HG03025 (cell line): Measurements from ENCODE around the gene UBR2.

Experiments used
- ATAC-seq: cut with Tn5 transposase; IDR thresholded peaks from one replicate; pipeline ENCODE4 v1.9.1; 2021; ENCODE audit warnings: mild to moderate bottlenecking, moderate library complexity; ENCODE audit not compliant: unreplicated experiment, low FRiP score

Gene UBR2

DNA sequence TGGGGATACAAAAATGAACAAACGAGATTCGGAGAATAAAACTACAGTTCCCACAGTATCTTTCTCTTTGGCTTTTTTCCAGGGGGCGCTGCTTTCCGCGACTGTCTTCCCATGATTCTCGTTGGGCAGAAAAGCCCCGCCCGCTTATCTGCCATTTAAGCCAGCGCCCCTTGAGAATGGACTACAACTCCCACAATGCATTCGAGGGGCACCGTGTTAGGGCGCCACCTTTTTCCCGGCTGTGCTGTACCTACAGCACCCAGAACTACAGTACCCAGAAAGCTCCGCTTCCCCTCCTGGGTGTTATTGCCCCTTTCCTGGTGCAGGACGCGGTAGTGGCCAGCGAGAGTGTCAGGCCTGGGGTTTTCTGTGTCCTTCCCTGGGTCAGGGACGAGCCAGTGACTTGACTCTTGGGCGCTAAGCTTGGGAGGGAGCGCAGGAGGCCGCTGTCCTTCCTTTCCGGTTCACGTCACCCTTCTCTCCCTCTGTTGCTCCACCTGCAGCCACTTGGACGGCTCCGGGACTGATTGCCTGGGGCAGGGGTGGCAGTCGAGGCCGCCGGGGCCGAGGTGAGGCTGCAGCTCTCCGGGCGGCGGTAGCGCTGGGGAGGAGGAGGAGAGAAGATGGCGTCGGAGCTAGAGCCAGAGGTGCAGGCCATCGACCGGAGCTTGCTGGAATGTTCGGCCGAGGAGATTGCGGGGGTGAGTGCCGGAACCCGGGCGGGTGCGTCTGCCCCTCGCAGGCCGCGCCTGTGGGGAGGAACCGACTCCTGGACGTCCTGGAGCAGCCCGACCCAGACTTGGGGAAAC is at the start of gene UBR2:
UBR2 (plus strand) TSS at position 333 of the 809 bp plus-strand sequence; CDS start at position 624, 291 bp downstream.
- peak; percentile 93 for ATAC-seq

DNA sequence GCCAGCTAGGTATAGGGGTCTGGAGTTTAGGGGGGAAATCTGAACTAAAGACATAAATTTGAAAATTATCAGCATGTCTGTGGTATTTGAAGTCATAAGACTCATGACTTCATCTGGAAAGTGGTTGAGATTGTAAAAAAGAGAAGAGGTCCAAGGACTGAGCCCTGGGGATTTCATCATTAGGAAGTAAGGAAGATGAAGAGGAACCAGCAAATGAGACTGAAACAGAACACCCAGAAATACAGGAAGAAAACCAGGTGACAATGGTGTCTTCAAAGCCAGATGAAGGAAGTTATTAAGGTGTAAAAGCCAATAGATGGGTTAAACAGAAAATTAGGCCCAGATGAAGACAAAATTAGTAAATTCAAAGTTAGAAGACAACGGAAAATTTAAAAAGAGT is 49.1 kb upstream of the UBR2 start:
- ATAC-seq: no peak

DNA sequence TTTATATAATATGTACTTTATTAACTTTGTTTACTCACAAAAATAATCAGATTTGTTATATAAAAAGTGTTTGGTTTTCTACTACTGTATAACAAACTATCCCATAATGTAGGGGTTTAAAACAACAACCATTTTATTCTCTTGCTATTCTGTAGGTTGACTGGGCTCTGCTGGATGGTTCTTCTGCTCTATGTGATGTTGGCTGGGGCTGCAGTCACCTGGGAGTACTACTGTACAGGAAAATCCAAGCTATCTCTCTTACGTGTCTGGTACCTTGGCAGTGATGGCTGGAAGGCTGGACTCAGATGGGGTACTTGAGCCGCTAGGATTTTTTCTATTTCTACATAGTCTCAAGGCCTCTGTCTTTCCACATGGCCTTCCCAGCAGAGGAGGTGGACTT is 44.0 kb upstream of the UBR2 start:
- ATAC-seq: no peak

- ATAC-seq: no peak
Observed at GRCh38 chr6:42520786-42521607, 42.8 kb upstream of the UBR2 start.

- no peak for ATAC-seq
Observed at GRCh38 chr6:42522036-42522435, 41.8 kb upstream of the UBR2 start.

- no peak for ATAC-seq
Observed at GRCh38 chr6:42522942-42523814, 40.7 kb upstream of the UBR2 start.

GRCh38 chr6:42525206-42525605 is 38.6 kb upstream of the UBR2 start:
- no peak for ATAC-seq

- ATAC-seq: no peak
Observed at GRCh38 chr6:42526616-42527015, 37.2 kb upstream of the UBR2 start.

DNA sequence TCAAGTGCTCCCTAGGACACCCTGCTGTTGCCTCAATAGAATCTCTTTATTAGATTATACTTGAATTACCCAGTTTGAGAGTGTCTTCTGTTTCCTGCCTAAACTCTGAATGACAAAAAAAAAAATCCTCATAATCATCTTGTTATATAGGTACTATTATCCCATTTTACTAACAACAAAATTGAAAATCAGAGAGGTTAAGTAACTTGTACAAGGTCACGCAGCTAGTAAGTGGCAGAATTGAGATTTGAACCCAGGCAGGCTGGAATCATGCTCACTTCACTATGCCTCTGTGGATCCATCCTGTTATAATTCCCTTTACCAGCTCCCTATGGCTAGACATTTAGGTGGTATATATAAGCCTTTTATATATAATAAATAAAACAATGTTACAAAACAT is 36.6 kb upstream of the UBR2 start:
- ATAC-seq: no peak

DNA sequence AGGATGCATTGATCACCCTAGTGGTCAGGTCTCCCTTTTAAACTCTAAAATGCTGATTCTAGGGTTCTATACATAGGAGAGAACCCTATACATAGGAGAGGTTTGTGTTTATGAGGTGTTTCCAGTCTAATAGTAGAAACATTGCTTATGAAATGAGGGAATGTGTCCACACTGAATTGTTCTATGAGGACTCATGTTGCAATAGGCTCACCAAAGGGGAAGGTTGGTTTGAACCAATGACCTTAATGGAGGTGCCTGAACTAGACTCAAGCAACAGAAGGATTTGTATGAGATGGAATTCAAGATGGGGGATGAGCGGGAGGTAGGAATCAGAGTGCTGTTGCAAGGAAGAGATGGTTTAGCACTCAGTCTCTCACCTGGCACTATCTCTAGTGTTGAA is 33.5 kb upstream of the UBR2 start:
- ATAC-seq: no peak

DNA sequence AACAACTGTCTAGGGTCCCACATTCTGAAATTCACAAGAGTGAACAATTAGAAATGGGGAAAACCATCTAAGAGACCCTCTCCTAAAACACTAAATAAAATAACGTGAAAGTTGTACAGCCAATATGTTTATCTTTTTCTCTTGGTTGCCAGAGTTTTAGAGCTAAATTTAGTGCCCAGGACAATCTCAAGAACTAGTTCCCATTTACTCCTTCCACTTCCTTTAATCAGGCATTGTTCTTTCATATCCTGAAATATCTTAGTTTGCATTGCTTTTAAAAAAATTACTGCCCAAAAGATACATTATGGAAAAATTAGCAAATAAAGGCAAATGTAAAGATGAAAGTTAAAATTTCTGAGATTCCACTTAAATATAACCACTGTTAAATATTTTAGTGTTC is 33.1 kb upstream of the UBR2 start:
- no peak for ATAC-seq

GRCh38 chr6:42532038-42532669 is 31.7 kb upstream of the UBR2 start:
- no peak for ATAC-seq

DNA sequence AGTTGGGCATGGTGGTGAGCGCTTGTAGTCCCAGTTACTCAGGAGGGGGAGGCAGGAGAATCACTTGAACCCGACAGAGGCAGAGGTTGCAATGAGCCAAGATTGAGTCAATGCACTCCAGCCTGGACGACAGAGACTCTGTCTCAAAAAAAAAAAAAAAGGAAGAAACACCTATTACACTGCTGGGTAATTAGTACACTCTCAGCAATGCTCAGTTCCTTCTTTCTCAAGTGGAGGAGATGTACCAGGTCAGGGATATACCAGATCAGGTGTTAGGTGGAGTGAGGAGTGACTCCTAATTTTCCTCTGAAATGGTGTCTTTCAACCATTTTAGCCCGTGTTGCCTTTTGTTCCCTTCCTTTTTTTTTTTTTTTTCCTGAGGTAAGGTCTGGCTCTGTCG is 30.0 kb upstream of the UBR2 start:
- no peak for ATAC-seq

DNA sequence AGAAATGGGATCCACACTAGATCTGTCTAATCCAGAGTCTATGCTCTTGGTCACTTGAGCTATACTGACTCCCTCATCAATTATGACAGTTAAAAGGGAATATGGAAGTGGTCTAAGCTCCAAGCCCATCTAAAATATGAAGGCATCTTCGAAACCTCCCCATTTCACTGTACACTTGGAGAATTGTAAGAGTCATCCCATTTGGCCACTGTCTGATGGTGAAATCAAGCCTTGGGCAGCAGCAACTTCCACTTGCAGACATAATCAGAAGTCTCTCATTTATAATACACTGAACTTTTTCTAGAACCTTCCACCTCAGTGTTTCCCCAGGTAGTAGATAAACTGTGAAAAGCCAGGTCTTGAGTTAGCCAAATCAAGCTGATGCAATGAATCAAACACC is 26.3 kb upstream of the UBR2 start:
- no peak for ATAC-seq

GRCh38 chr6:42539135-42539534 is 24.7 kb upstream of the UBR2 start:
- ATAC-seq: no peak

DNA sequence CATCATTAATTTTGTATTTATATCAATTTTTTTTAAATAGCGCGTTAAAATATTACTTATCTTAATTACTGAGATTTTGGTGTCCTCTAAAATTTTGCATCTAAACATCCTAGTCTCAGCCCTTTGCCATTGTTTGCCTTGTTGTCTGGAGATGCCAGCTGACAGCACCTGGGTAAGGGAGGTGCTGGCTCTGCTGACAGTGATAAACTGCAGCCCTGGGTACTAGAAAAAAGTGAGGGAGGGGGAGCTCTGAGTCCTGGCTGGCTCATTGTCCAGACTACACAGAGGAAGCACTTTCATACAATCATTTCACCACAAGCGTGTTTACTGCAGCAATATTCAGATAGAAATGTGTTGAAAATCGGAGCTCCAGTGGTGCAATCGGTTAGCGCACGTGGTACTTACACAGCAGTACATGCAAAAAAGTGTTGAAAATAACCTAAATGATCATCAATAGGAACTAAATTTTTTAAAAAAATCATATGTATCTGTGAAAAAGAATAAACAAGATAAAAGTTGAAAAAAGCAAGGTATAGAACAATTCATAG is 18.5 kb upstream of the UBR2 start:
- no peak for ATAC-seq

DNA sequence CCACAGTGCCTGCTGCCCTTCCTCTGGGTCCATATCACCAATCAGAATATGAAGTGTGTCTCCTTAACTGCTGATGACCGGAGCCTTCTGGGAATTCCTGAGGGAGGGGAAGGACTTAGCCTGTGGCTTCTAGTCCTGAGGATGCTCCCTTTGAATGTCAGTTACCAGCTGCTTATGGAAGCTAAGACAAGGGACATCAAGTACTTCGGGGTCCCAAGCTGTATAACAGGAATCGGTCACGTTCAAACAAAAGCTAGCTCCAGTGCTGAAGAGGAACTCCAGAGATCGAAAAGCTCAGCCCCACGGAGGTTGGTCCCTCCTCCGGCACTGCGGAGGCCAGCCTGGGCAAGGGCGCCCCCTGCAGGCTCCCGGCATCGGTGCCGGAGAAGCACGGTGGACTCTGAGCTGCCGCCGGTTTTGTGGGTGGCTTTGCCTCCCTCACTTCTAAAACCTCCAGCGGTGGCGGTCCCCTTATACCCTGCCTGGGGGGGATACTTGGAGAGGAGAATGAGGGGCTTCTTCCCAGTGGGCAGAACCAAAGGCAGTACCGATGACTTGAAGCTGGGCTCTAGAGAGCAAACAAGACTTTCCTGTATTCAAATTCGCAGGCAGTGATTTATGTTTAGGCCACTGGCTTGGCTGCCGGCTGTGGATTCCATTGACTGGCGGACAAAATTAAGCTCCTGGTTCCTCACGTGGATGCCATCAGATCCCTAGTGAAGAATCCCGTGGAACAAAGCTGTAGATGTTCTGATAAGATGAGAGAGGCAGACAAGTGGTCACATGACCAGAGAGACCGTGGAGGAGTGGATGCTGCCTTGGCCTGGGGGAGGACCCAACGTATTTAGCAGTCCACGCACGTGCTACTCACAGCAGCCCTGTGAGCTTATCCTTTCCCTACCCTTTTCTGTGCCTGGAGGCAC is 16.2 kb upstream of the UBR2 start:
- peak; percentile 82 for ATAC-seq

GRCh38 chr6:42550277-42550676 is 13.6 kb upstream of the UBR2 start:
- no peak for ATAC-seq

DNA sequence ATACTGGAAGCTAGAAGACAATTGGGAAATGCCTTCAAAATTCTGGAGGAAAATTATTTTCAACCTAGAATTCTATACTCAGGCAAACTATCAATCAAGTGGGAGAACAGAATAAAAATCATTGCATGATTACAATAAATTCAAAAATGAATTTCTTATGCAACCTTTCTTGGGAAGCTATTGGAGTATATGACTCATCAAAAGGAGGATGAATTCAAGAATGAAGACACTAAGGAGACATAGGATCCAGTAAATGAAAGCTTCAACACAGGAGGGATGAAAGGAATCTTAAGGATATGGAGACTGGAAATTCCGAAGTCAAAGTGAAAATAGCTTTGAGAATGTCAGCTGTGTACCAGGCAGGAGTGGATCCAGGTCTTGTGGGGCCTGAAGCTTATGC is 12.6 kb upstream of the UBR2 start:
- ATAC-seq: no peak
